Neural cell (in vitro differentiated cells): Measurements from ENCODE around the gene NOS1AP. TPM values are rescaled to one million over a fixed set of nuclear protein-coding genes. Genes with fewer than 3 reads are reported as not detected.

ENCODE experiments used
- H2AFZ ChIP-seq: fragments of 200-600, 300-800 bp; sonication (generic), shearing (Covaris generic); 2 replicates; pipeline ENCODE4 v1.6.0; 2014; ENCODE audit warnings: low read depth, mild to moderate bottlenecking, antibody characterized with exemption, low read length, moderate library complexity
- H3F3A ChIP-seq: fragments of 200-600 bp; shearing (Covaris generic); 2 replicates; pipeline ENCODE4 v1.6.1; 2016; ENCODE audit warnings: mild to moderate bottlenecking, moderate library complexity, mixed read lengths, antibody characterized with exemption, low read length; ENCODE audit not compliant: insufficient read depth, poor library complexity, severe bottlenecking
- H3K27ac ChIP-seq: fragments of 200-600, 300-800 bp; sonication (generic), shearing (Covaris generic); 2 replicates; pipeline ENCODE4 v1.5.1; 2014; ENCODE audit warnings: mild to moderate bottlenecking, low read length, moderate library complexity
- H3K27me3 ChIP-seq: fragments of 300-800, 200-600 bp; sonication (generic), shearing (Covaris generic); 2 replicates; pipeline ENCODE4 v1.6.0; 2014; ENCODE audit warnings: mild to moderate bottlenecking, low read depth, low read length, moderate library complexity; ENCODE audit not compliant: insufficient read depth
- H3K36me3 ChIP-seq: fragments of 300-800, 200-600 bp; sonication (generic), shearing (Covaris generic); 2 replicates; pipeline ENCODE4 v1.5.1; 2014; ENCODE audit warnings: mild to moderate bottlenecking, antibody characterized with exemption, low read length, moderate library complexity; ENCODE audit not compliant: insufficient read depth
- H3K4me2 ChIP-seq: fragments of 300-800, 200-600 bp; sonication (generic), shearing (Covaris generic); 2 replicates; pipeline ENCODE4 v1.6.0; 2014; ENCODE audit warnings: mild to moderate bottlenecking, low read length
- H3K4me3 ChIP-seq: fragments of 300-800, 200-600 bp; sonication (generic), shearing (Covaris generic); 2 replicates; pipeline ENCODE4 v1.5.1; 2014; ENCODE audit warnings: mild to moderate bottlenecking, low read length, moderate library complexity
- H3K79me2 ChIP-seq: fragments of 200-600 bp; shearing (Covaris generic); replicated peaks from 2 replicates; pipeline ENCODE4 v1.6.0; 2014; ENCODE audit warnings: mild to moderate bottlenecking, low read length, moderate library complexity; ENCODE audit not compliant: insufficient read depth
- H3K9ac ChIP-seq: fragments of 300-800, 200-600 bp; sonication (generic), shearing (Covaris generic); 2 replicates; pipeline ENCODE4 v1.6.1; 2016; ENCODE audit warnings: mild to moderate bottlenecking, low read length, mixed read lengths
- H3K9me2 ChIP-seq: fragments of 200-600 bp; shearing (Covaris generic); 2 replicates; pipeline ENCODE4 v1.6.1; 2016; ENCODE audit warnings: mild to moderate bottlenecking, low read length, mixed read lengths; ENCODE audit not compliant: insufficient read depth
- H3K9me3 ChIP-seq: fragments of 200-600, 300-800 bp; sonication (generic), shearing (Covaris generic); 2 replicates; pipeline ENCODE4 v1.6.1; 2016; ENCODE audit warnings: mild to moderate bottlenecking, mixed run types, low read length, moderate library complexity, mixed read lengths
- H4K20me1 ChIP-seq: fragments of 200-600 bp; shearing (Covaris generic); 2 replicates; pipeline ENCODE4 v1.6.1; 2016; ENCODE audit warnings: mild to moderate bottlenecking, mixed run types; ENCODE audit not compliant: insufficient read depth
- EP300 ChIP-seq: fragments of 450-650 bp; conservative IDR thresholded peaks from 2 replicates; pipeline ENCODE4 v1.6.1; 2014; ENCODE audit warnings: antibody characterized with exemption, mild to moderate bottlenecking, moderate library complexity; ENCODE audit not compliant: poor library complexity, severe bottlenecking
- EZH2 ChIP-seq: fragments of 200-600, 300-800 bp; shearing (Covaris generic), sonication (generic); IDR thresholded peaks from 2 replicates; pipeline ENCODE4 v1.6.1; 2014; ENCODE audit warnings: antibody characterized with exemption, low read length, borderline replicate concordance, mild to moderate bottlenecking; ENCODE audit not compliant: insufficient read depth, poor library complexity, severe bottlenecking
- MXI1 ChIP-seq: fragments of 450-650 bp; conservative IDR thresholded peaks from 2 replicates; pipeline ENCODE4 v1.6.1; 2014; ENCODE audit warnings: antibody characterized with exemption, mild to moderate bottlenecking; ENCODE audit not compliant: poor library complexity, severe bottlenecking
- POLR2AphosphoS5 ChIP-seq: IDR thresholded peaks from 2 replicates; pipeline ENCODE4 v1.6.1; 2012
- RAD21 ChIP-seq: fragments of 450-650 bp; conservative IDR thresholded peaks from 2 replicates; pipeline ENCODE4 v1.6.1; 2014; ENCODE audit warnings: antibody characterized with exemption, mild to moderate bottlenecking, moderate library complexity
- SMC3 ChIP-seq: fragments of 450-650 bp; conservative IDR thresholded peaks from 2 replicates; pipeline ENCODE4 v1.6.1; 2014; ENCODE audit warnings: antibody characterized with exemption, mild to moderate bottlenecking, moderate library complexity; ENCODE audit not compliant: poor library complexity
- TAF1 ChIP-seq: IDR thresholded peaks from 2 replicates; pipeline ENCODE4 v1.6.1; 2012; ENCODE audit warnings: low read depth
- polyA plus RNA-seq: library from polyadenylated mRNA; depleted of rRNA; stranded (reverse); fragments of >200 nt; gene quantifications from 2 replicates; pipeline ENCODE4 v1.2.3, GENCODE V29; 2014
- TF ChIP-seq, protein P1 (sequence below): IDR thresholded peaks from 2 replicates; pipeline ENCODE4 v1.6.1; 2012; ENCODE audit warnings: borderline replicate concordance
- TF ChIP-seq, protein P2 (sequence below): fragments of 450-650 bp; IDR thresholded peaks from 2 replicates; pipeline ENCODE4 v1.5.1; 2014; ENCODE audit warnings: antibody characterized with exemption, mild to moderate bottlenecking, moderate library complexity; ENCODE audit not compliant: poor library complexity, severe bottlenecking

NOS1AP gene
- polyA plus RNA-seq, 1 donor from 2014 or later: 5.3 TPM

DNA sequence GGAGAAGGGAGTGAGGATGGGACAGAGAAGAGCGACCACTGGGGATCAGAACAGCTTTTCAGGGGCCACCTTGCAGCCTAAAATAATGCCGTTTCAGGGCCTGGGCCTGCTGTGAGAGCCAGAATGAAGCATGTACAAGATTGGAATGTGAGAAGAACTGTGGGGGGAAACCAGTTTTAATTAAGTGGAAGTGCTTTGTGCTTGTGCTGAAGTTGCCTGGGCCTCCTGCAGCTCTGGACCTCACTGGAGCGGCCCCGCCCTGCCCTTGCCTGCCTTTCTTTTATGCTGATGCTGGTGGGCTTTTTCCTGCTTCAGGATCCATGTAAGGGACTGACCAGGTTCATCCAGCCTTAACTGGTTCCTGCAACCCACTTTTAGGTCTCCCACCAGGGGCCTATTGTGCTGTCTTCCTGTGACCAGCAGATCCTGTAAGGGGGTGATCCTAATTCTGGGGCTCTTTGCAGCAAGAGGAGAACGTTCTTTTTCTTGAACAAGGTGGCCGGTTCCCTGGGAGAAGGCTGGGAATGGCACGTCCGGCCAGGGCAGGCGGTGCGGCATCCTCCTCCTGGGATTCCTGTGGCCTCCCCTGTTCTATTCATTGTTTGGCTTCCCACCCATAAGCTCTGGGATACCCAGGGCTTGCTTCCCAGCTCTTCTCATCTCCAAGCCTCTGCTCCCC, 315.2 kb downstream of the NOS1AP start:
- Histone ChIP-seq H3K9me2 (no peaks in the 10 kb centered on the region), H3K79me2 (no peaks in the 10 kb centered on the region), H3K9ac (no peak overlapping the region), H3K27me3 (no peaks in the 10 kb centered on the region), H3K27ac (no peak overlapping the region), H3K4me3 (no peak overlapping the region), H3F3A (no peaks in the 10 kb centered on the region), H4K20me1 (no peaks in the 10 kb centered on the region), H2AFZ (no peak overlapping the region), H3K36me3 (peaks cover 8% of the 10 kb centered on the region), H3K4me2 (no peak overlapping the region), H3K9me3 (no peaks in the 10 kb centered on the region)
- TF ChIP-seq EZH2 (no peak), RAD21 (no peak), SMC3 (no peak), EP300 (no peak), POLR2AphosphoS5 (no peak), TAF1 (no peak), MXI1 (no peak)
- TF ChIP-seq, protein P1, sequence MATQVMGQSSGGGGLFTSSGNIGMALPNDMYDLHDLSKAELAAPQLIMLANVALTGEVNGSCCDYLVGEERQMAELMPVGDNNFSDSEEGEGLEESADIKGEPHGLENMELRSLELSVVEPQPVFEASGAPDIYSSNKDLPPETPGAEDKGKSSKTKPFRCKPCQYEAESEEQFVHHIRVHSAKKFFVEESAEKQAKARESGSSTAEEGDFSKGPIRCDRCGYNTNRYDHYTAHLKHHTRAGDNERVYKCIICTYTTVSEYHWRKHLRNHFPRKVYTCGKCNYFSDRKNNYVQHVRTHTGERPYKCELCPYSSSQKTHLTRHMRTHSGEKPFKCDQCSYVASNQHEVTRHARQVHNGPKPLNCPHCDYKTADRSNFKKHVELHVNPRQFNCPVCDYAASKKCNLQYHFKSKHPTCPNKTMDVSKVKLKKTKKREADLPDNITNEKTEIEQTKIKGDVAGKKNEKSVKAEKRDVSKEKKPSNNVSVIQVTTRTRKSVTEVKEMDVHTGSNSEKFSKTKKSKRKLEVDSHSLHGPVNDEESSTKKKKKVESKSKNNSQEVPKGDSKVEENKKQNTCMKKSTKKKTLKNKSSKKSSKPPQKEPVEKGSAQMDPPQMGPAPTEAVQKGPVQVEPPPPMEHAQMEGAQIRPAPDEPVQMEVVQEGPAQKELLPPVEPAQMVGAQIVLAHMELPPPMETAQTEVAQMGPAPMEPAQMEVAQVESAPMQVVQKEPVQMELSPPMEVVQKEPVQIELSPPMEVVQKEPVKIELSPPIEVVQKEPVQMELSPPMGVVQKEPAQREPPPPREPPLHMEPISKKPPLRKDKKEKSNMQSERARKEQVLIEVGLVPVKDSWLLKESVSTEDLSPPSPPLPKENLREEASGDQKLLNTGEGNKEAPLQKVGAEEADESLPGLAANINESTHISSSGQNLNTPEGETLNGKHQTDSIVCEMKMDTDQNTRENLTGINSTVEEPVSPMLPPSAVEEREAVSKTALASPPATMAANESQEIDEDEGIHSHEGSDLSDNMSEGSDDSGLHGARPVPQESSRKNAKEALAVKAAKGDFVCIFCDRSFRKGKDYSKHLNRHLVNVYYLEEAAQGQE: no peak
- TF ChIP-seq, protein P2, sequence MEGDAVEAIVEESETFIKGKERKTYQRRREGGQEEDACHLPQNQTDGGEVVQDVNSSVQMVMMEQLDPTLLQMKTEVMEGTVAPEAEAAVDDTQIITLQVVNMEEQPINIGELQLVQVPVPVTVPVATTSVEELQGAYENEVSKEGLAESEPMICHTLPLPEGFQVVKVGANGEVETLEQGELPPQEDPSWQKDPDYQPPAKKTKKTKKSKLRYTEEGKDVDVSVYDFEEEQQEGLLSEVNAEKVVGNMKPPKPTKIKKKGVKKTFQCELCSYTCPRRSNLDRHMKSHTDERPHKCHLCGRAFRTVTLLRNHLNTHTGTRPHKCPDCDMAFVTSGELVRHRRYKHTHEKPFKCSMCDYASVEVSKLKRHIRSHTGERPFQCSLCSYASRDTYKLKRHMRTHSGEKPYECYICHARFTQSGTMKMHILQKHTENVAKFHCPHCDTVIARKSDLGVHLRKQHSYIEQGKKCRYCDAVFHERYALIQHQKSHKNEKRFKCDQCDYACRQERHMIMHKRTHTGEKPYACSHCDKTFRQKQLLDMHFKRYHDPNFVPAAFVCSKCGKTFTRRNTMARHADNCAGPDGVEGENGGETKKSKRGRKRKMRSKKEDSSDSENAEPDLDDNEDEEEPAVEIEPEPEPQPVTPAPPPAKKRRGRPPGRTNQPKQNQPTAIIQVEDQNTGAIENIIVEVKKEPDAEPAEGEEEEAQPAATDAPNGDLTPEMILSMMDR: no peak

DNA sequence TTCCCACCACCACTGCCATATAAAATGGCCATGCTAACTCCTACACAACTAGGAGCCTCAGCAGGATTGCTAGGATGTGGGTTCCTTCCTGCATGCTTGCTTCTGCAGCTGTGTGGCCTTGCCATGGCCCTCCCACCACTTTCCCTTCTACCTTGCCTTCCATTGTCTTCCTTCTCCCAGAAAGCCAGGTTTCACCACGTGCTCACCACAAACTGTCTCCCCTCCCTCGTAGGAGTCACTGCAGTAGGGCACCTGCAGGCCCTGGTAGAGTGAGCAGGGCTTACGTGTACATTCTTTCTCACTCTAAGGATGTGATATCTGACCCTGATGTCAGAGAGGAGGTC, 315.8 kb downstream of the NOS1AP start:
- Histone ChIP-seq H3K9ac (no peak overlapping the region), H3K4me3 (no peak overlapping the region), H3F3A (no peaks in the 10 kb centered on the region), H3K27me3 (no peaks in the 10 kb centered on the region), H3K9me2 (no peaks in the 10 kb centered on the region), H3K4me2 (no peak overlapping the region), H3K27ac (no peak overlapping the region), H4K20me1 (no peaks in the 10 kb centered on the region), H3K36me3 (peaks cover 8% of the 10 kb centered on the region), H3K79me2 (no peaks in the 10 kb centered on the region), H3K9me3 (no peaks in the 10 kb centered on the region), H2AFZ (no peak overlapping the region)
- TF ChIP-seq, protein P1: no peak
